ENCODE results near the gene OR13C5.
"Not testable (repeated sequence)": the region's sequence is repeated elsewhere in the genome, so short reads cannot be mapped to it uniquely, and the experiment has no call there.

Gene OR13C5

GRCh38 chr9:104606152-104606551 lies 6.9 kb upstream of the OR13C5 start:
- DNase-seq (ENCODE audit: low read depth): no peak
- no peak overlapping the region for H3K4me3 ChIP-seq (ENCODE audit: low read length)
- no peak for TF ChIP-seq CTCF (conservative IDR thresholded peaks at IDR 0.05; ENCODE audit: low read length)

- DNase-seq (ENCODE audit: low read depth); H3K4me3 ChIP-seq (ENCODE audit: low read length): not testable (repeated sequence)
Observed at GRCh38 chr9:104605527-104605926, 6.3 kb upstream of the OR13C5 start, which contains the start of gene OR13C2. OR13C2 (minus strand) TSS chr9:104605627; CDS start chr9:104605627, 0 bp downstream.

GRCh38 chr9:104604801-104605200 lies 5.6 kb upstream of the OR13C5 start:
- no peak for DNase-seq (ENCODE audit: low read depth)
- no peak overlapping the region for H3K4me3 ChIP-seq (ENCODE audit: low read length)
- TF ChIP-seq CTCF (conservative IDR thresholded peaks at IDR 0.05; ENCODE audit: low read length): no peak

GRCh38 chr9:104598749-104599148 lies 464 bp downstream of the OR13C5 start:
- not testable (repeated sequence) for DNase-seq (ENCODE audit: low read depth); H3K4me3 ChIP-seq (ENCODE audit: low read length)

- DNase-seq (ENCODE audit: low read depth): peak; percentile 47
- no peak for TF ChIP-seq CTCF (conservative IDR thresholded peaks at IDR 0.05; ENCODE audit: low read length)
- H3K4me3 ChIP-seq (ENCODE audit: low read length): no peak overlapping the region
Observed at GRCh38 chr9:104589626-104590025, 9.6 kb downstream of the OR13C5 start.

- peak; percentile 90 for DNase-seq (ENCODE audit: low read depth)
- no peak for TF ChIP-seq CTCF (conservative IDR thresholded peaks at IDR 0.05; ENCODE audit: low read length)
- no peak overlapping the region for H3K4me3 ChIP-seq (ENCODE audit: low read length)
Observed at GRCh38 chr9:104586496-104587180, 12.6 kb downstream of the OR13C5 start.

- TF ChIP-seq CTCF (conservative IDR thresholded peaks at IDR 0.05; ENCODE audit: low read length): no peak
- no peak overlapping the region for H3K4me3 ChIP-seq (ENCODE audit: low read length)
- no peak for DNase-seq (ENCODE audit: low read depth)
Observed at GRCh38 chr9:104580562-104580961, 18.7 kb downstream of the OR13C5 start.

- no peak for TF ChIP-seq CTCF (conservative IDR thresholded peaks at IDR 0.05; ENCODE audit: low read length)
- no peak overlapping the region for H3K4me3 ChIP-seq (ENCODE audit: low read length)
- no peak for DNase-seq (ENCODE audit: low read depth)
Observed at GRCh38 chr9:104577263-104577662, 21.9 kb downstream of the OR13C5 start.

Data from AG10803 (cell line).